Stimulated activated CD8-positive, alpha-beta memory T cell treated with anti-CD3 and anti-CD28 coated beads, Interleukin-2, amount 100 ng/mL, for 48 hours (primary cell): Measurements from ENCODE around the gene NIM1K.
"Not testable (repeated sequence)": the region's sequence is repeated elsewhere in the genome, so short reads cannot be mapped to it uniquely, and the experiment has no call there.

Experiments
- DNase-seq, 2 donors: peaks; one replicate each; pipeline ENCODE4 v3.0.0-alpha.2; 2020; ENCODE audit warnings: low read depth in 2 of 2

The NIM1K gene

DNA sequence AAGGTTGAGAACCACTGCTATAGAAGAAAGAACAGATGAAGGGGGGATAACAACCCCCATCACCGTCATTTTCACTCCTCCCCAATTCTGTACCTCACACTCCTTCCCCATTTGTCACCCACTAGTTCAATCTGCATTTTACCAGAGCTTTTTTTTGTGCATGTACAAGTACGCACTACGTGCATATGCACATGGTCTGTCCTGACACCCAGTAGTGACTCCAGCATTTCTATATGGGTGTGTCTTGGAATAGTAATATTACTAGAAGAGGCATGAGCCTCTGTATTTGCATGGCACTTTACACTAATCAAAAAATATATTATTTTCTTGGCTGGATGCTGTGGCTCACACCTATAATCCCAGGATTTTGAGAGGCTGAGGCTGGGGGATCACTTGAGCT lies 38.7 kb downstream of the NIM1K start:
- DNase-seq, result no peak

- DNase-seq, result no peak
These were observed 40.0 kb downstream of the NIM1K start for GRCh38 chr5:43231977-43232376.

- DNase-seq, result no peak
These were observed 41.2 kb downstream of the NIM1K start for GRCh38 chr5:43232943-43233833.

- DNase-seq, result no peak
These were observed 41.9 kb downstream of the NIM1K start for GRCh38 chr5:43233946-43234345.

DNA sequence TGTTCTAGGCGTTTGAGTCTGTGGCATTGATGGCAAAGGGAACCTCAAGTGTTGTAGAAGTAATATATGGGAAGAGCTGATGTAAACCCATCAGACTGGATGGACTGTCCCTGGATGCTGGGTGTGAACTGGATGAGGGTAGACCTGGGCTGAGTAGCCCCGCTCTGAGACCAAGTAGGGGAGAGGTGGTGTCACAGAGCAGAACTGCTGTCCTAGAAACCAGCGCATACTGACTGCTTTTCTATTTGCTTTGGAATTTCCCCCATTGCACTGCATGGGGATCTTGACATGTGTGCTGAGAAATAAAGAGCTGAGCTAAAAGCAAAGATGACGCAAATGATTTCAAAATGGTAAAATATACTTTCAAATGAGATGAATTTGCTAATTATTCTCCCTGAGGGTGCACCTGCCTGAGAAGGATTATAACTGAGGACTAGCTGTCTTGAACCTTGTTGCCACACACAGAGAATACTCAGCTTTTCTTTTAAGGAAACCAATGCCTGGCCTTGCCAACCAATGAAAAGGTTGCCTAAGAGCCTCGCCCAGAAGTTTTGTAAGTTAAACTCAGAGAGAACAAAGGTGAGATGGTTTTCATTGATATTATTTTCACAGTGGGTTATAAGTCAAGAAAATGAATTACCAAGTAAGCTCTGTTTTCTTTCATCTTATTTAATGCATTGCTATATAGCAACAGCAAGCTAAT lies 44.8 kb downstream of the NIM1K start:
- DNase-seq, result no peak

DNA sequence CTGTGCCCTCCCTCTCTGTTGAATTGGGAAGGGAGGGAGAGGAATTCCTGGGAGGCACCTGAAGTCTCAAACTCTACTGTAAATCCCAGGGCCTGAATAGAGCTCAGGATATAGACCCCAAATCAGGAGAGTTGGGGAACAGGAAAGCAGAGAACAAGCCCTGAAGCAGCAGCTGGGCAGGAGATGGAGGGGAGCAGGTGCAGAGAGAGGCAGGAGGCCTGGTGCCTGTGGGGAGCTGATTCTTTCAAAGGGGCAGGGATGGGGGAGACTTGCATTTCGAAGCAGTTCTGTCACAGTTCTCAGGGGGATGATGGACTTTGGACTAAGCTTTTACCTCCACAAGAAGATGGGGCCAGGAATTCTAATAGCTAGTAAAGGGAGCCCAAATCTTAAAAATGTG lies 50.2 kb downstream of the NIM1K start:
- no peak for DNase-seq

- DNase-seq, result no peak
These were observed 51.2 kb downstream of the NIM1K start for GRCh38 chr5:43243270-43243669.

- no peak for DNase-seq
These were observed 53.0 kb downstream of the NIM1K start for GRCh38 chr5:43244823-43245565.

DNA sequence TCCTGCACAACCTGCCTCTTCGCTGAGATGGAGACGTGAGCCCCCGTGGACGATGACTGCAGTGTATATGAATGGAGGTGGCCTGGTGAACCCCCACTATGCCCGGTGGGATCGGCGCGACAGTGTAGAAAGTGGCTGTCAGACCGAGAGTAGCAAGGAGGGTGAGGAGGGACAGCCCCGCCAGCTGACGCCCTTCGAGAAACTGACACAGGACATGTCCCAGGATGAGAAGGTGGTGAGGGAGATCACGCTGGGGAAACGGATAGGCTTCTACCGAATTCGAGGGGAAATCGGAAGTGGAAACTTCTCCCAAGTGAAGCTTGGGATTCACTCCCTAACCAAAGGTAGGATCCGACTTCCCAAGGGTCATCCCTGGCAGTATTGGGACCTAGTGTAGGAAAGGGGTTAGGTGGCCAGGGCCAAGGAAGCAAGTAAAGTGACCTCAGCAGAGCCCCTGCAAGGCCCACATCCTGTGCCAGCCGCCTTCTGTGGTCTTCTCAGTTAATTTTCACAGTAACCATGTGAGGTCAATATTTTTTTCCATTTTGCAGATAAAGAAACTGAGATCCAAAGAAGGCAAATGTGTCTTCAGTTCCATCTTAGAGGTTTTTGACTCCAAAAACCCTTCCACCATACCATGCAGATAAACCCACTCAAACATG lies 53.8 kb downstream of the NIM1K start:
- no peak for DNase-seq

- no peak for DNase-seq
These were observed 59.7 kb downstream of the NIM1K start for GRCh38 chr5:43251754-43252153.

DNA sequence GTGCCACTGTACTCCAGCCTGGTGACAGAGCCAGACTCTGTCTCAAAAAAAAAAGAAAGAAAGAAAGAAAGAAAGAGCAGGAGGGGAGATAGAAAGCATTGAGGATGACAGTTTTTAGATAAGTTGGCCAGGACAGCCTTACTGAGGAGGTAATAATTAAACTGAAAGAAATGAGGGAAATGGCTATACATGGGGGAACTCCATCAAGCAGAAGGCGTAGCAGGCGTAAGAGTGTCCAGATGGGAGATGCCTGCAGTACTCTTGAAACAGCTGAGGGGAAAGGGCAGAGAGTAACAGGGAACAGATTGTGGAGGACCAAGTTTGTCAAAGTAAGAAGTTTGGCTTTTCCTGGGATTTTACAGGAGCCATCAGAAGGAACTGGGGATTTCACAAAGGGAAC lies 63.7 kb downstream of the NIM1K start:
- DNase-seq, result no peak

- DNase-seq, result no peak
These were observed 64.4 kb downstream of the NIM1K start for GRCh38 chr5:43256261-43256966.

DNA sequence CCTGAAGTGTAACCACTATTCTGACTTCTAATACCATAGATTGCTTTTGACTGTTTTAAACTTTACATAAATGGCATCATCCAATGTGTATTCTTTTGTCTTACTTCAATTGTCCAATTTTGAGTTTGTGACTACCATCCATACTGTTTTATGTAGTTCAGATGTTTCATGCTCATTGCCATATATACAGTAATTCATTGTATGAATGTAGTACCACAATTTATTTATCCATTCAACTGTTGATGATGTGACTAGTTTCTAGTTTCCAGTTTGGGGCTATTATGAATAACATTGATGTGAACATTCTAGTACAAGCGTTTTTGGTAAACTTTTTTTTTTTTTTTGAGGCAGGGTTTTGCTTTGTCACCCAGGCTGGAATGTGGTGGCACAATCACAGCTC lies 66.1 kb downstream of the NIM1K start:
- no peak for DNase-seq

- DNase-seq, result not testable (repeated sequence)
These were observed 70.2 kb downstream of the NIM1K start for GRCh38 chr5:43262269-43262668.

DNA sequence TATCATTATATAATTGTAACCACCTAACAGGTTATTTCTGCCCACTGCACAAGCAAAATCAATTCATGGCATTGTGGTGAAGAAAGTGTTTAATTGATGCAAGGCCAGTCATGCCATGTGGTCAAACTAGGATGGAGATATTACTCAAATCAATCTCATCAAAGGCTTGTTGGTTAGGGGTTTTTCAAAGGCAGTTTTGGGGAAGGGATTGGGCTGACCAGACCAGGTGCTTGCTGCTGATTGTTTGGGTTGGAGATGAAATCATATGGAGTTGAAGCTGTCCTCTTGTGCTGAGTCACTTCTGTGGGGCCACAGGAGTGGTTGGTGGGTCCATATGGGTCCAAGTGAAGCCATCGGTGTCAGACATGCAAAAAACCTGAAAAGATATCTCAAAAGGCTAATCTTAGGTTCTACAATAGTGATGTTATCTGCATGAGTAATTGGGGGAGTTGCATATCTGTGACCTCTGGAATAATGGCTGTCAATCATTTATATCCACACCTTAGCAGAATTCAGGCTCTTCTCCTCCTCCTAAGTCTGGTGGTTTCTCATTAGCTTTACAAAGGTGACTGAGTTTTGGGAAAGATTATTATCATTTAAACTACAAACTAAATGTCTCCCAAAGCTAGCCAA lies 76.3 kb downstream of the NIM1K start:
- no peak for DNase-seq

DNA sequence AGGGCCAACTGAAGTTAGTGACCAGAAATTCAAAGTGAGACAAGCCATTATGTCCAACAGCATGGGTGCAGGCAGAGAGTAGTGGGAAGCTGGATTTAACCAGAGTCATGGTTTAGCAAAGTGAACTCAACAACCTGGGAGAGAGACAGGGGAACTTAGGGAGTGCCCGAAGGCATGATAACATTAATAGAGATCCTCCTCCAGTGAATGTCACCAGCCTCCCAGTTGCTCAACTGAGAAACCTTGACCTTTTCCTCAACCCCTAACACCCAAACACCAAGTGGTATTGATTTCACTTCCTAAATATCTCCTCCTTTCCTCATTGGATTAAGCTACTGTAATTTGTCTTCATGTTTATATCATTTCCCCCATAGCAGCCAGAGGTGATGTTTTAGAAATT lies 78.6 kb downstream of the NIM1K start:
- no peak for DNase-seq

GRCh38 chr5:43273552-43273951 lies 81.5 kb downstream of the NIM1K start:
- no peak for DNase-seq

GRCh38 chr5:43274435-43275114 lies 82.5 kb downstream of the NIM1K start:
- DNase-seq, result no peak

DNA sequence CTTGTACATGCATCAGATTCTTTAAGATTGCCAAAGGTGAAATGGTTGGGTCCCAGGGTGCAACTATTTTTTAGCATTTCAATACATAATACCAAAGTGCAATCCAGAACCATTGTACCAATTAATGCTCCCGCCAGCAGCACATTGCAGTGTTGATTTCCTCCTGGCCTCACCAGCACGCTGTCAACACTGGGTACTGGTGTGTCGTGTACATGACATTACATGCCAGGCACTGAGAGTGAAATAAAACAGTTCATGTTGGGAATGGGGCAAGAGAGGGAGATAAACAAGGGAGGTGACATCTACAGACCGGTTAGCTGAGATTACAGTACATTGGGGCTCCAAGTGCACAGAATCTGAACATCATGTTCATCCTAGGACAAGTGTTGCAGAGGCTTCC lies 83.4 kb downstream of the NIM1K start:
- no peak for DNase-seq

- no peak for DNase-seq
These were observed 87.7 kb downstream of the NIM1K start for GRCh38 chr5:43279548-43280274.
